Adrenal gland (tissue), 5 donors: ENCODE results near the gene PAOX.

Experiments
- POLR2A ChIP-seq, 2 donors: fragments of 450-650 bp; IDR thresholded peaks; one replicate each; pipeline ENCODE4 v1.6.1; 2017; ENCODE audit warnings: antibody characterized with exemption in 2 of 2, mild to moderate bottlenecking in 2 of 2, moderate library complexity in 1 of 2
- TF ChIP-seq, protein P1 (sequence below), 6 experiments: fragments of 450-650 bp in 4 of 6; fragments of 200-600 bp in 2 of 6; sonication (generic) in 1 of 6; IDR thresholded peaks; 1 replicate in 5 of 6; 2 replicates in 1 of 6; pipeline versions ENCODE4 v1.5.1 to v1.8.0; 2016 to 2021; ENCODE audit warnings: antibody characterized with exemption in 6 of 6, mild to moderate bottlenecking in 2 of 6, moderate library complexity in 1 of 6
- donor health status: DM: no; HTN: no; CAD: no.

DNA sequence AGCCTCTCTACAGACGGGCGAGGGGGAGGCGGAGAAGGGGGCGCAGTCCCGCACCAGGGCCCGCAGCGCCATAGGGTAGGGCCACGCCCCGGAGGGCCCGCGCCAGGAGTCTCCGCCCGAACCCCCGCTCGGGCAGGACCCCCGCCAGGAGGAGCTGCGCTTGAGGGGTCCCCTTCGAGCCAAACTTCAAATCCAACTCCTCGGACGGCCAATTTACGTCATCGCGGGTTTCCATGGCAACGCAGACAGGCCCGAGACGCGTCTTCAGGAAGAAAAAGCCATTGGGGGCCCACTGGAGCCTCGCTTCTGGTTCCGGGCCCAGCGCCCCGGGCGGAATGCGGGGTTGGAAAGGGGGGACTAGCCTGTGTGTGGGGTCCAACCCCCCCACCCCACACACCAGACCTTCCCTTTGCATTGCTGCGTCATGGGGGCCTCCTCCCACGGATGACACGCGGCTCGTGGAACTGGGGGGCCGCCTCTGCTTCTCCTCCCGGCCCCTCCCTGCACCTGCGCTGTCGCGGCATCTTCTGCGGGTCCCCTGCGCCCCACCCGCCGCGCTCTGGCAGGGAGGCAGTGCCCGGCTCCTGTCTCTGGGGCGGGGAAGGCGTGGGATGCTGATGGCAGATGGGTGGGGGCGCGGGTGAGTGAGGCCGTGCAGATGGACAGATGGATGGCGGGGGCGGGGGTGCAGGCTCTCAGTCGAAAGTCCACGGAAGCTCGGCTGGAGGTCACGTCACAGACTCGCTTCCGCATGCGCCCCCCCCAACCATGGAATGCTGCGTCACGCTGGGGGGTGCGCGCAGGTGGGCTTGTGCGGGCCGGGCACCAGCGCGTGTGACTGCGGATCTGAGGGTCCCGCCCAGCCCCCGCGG lies 43.6 kb upstream of the PAOX start:
- TF ChIP-seq POLR2A (IDR thresholded peaks at IDR 0.05) = no peak
- TF ChIP-seq, protein P1, sequence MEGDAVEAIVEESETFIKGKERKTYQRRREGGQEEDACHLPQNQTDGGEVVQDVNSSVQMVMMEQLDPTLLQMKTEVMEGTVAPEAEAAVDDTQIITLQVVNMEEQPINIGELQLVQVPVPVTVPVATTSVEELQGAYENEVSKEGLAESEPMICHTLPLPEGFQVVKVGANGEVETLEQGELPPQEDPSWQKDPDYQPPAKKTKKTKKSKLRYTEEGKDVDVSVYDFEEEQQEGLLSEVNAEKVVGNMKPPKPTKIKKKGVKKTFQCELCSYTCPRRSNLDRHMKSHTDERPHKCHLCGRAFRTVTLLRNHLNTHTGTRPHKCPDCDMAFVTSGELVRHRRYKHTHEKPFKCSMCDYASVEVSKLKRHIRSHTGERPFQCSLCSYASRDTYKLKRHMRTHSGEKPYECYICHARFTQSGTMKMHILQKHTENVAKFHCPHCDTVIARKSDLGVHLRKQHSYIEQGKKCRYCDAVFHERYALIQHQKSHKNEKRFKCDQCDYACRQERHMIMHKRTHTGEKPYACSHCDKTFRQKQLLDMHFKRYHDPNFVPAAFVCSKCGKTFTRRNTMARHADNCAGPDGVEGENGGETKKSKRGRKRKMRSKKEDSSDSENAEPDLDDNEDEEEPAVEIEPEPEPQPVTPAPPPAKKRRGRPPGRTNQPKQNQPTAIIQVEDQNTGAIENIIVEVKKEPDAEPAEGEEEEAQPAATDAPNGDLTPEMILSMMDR (IDR thresholded peaks at IDR 0.05) = no peak
